Psoas muscle (tissue), 8 donors: ENCODE measurements around the gene PDZK1IP1. TPM values are rescaled to one million over a fixed set of nuclear protein-coding genes. Genes with fewer than 3 reads are reported as not detected.

Source experiments
- ATAC-seq, 4 donors: fragments of 200-7000 bp; cut with Tn5 transposase; one replicate each; pipeline ENCODE4 v1.9.1; 2020; ENCODE audit warnings: moderate library complexity in 3 of 4, mild to moderate bottlenecking in 2 of 4
- DNase-seq, 2 donors: peaks; one replicate each; pipeline ENCODE4 v3.0.0-alpha.2; 2020
- H3K27ac ChIP-seq: fragments of 200-600 bp; one replicate; pipeline ENCODE4 v1.8.0; 2022
- H3K27me3 ChIP-seq, 3 donors: fragments of 200-600 bp in 1 of 3; one replicate each; pipeline versions ENCODE4 v1.6.1 to v1.8.0; 2013 to 2022; ENCODE audit warnings: low read length in 2 of 3, mild to moderate bottlenecking in 2 of 3, moderate library complexity in 1 of 3; ENCODE audit not compliant: insufficient read depth in 3 of 3
- H3K36me3 ChIP-seq, 2 donors: fragments of 200-600 bp in 1 of 2; one replicate each; pipeline versions ENCODE4 v1.6.1 to v1.8.0; 2013 to 2022; ENCODE audit warnings: low read depth in 1 of 2, mild to moderate bottlenecking in 1 of 2, moderate library complexity in 1 of 2; ENCODE audit not compliant: insufficient read depth in 1 of 2
- H3K4me1 ChIP-seq: fragments of 200-600 bp; one replicate; pipeline ENCODE4 v1.8.0; 2022
- H3K4me3 ChIP-seq: fragments of 200-600 bp; one replicate; pipeline ENCODE4 v1.8.0; 2022; ENCODE audit warnings: mild to moderate bottlenecking
- H3K9me3 ChIP-seq: fragments of 200-600 bp; one replicate; pipeline ENCODE4 v1.8.0; 2022
- WGBS, 3 donors: extraction: QIAGEN DNeasy Blood & Tissue Kit; methylation state at CpG; one replicate each; pipeline versions ENCODE4 v1.1.6 to v1.1.7; 2013; 5-methylcytosine and 5-hydroxymethylcytosine counted together
- intact Hi-C, 2 donors: fragments of 100-400 bp; cut with DNase I; formaldehyde crosslinking; loops; one replicate each; pipeline versions ENCODE4 v1.11.0 to v1.14.2; 2022
- polyA plus RNA-seq, 3 donors: library from polyadenylated mRNA; stranded (reverse); fragments of 200-250 nt; gene quantifications; one replicate each; pipeline ENCODE4 v1.2.3, GENCODE V29; 2013
- total RNA-seq, 4 donors: library from RNA; stranded (reverse); fragmentation: NEBNext Ultra II Directional in 2 of 4; extraction: Animal tissue kit (Norgen Biotek cat#: 25700) in 2 of 4; gene quantifications; one replicate each; pipeline versions ENCODE4 v1.2.1 to v1.2.4, GENCODE V29; 2021 to 2023
- TF ChIP-seq, protein P1 (sequence below): fragments of 200-600 bp; IDR thresholded peaks from one replicate; pipeline ENCODE4 v1.8.0; 2022; ENCODE audit warnings: antibody characterized with exemption
- donor health status: healthy with polysubstance abuse.
- donor health status: DM: no; HTN: no; CAD: no; lungs with moderate emphysema.
- donor health status: Bipolar disorder and iron deficiency.
- donor health status: healthy.
- donor health status: DM: yes; HTN: yes; CAD: no.
- donor health status: DM: no; HTN: no; CAD: no.
- donor health status: DM: no; HTN: no; CAD: no.
- donor health status: DM: yes; HTN: yes; CAD: no.

The PDZK1IP1 gene
- total and polyA plus RNA-seq, 7 donors = 0.11 to 1.4 (median 0.39) TPM; not detected in 1

DNA sequence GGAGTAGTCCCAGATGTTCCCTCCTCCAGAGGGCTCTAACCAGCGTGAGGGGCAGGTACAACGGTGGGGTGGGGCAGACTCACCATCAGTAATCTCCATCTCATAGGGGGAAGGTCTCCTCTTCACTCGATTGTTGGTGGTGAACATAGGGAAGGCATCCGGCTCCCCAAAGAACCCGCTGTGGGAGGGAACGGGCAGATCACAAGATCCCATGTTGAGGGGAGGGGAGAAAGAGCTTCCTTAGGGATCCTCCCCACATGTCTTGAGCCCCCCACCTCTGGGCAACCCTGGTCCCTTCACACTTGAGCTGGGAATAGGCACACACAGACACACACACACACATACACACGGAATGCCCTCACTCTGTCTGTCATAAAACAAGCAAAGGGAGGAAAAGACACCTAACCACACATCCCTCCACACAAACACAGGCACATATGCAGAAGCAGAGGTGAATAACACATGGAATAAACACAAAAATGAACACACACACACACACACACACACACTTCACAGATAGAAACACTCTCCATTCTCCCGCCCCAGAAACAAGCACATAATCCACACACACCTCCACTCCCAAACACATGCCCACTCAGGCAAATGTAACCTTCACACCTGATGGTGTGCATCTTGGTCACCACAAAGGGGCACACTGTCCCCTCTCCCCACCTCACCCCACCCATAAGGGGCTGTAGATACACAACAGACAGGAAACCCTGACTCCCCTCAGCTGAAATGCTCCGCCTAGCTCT, 34.3 kb upstream of the PDZK1IP1 start:
- 19 to 35% (median 33%) methylated on average over 9 of the region's 9 CpGs for WGBS, 3 donors

DNA sequence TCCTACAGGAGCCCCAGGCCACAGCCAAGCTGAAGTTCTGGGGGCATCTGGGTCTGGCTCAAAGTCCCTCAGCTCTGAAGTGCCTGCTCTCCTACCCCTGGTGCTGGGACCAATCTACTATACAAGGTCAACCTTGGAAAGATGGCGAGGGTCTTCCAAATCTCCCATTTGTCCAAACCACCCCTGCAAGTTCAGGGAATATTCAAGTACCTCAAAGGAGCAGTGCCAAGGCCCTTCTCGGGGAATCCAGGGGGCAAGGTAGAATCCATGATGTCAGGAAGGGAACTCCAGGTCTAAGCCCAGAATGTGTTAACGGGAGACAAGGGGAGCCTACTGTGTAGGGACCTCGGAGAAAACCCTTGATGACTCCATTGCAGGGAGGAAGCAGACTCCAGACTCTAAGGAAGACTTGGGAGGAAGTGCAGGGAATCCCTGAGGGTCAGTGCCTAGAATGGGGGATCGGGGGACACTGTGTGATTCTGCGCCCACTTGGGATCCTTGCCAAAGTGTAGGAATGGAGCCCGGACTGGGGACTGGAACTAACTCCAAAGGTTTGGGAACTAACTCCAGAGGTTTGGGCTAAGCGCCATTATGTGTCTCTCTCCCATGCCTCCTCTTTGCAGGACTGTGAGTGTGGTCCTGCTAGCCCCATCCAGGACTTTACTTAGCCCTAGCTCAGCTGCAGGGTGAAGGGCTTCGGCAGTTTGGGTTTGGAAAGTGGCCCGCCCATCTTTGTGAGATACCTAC, 33.5 kb upstream of the PDZK1IP1 start:
- DNase-seq (no peak), ATAC-seq (no peak)
- Histone ChIP-seq H3K36me3 (no peaks in the 10 kb centered on the region), H3K9me3 (no peaks in the 10 kb centered on the region), H3K27ac (no peak overlapping the region), H3K4me1 (peaks cover 6% of the 10 kb centered on the region), H3K4me3 (no peak overlapping the region), H3K27me3 (peaks cover 0 to 78% (median 22%) of the 10 kb centered on the region in 3 donors)
- 39 to 53% (median 49%) methylated on average over 10 of the region's 10 CpGs for WGBS, 3 donors
- TF ChIP-seq, protein P1, sequence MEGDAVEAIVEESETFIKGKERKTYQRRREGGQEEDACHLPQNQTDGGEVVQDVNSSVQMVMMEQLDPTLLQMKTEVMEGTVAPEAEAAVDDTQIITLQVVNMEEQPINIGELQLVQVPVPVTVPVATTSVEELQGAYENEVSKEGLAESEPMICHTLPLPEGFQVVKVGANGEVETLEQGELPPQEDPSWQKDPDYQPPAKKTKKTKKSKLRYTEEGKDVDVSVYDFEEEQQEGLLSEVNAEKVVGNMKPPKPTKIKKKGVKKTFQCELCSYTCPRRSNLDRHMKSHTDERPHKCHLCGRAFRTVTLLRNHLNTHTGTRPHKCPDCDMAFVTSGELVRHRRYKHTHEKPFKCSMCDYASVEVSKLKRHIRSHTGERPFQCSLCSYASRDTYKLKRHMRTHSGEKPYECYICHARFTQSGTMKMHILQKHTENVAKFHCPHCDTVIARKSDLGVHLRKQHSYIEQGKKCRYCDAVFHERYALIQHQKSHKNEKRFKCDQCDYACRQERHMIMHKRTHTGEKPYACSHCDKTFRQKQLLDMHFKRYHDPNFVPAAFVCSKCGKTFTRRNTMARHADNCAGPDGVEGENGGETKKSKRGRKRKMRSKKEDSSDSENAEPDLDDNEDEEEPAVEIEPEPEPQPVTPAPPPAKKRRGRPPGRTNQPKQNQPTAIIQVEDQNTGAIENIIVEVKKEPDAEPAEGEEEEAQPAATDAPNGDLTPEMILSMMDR = no peak
- intact Hi-C loops = no loop called here

More for the DNA sequence above, 34.3 kb upstream of the PDZK1IP1 start:
- ATAC-seq (no peak), DNase-seq (no peak)
- H3K4me1 ChIP-seq = peaks cover 6% of the 10 kb centered on the region
- intact Hi-C loops = no loop called here
- H3K27me3 ChIP-seq = peaks cover 0 to 86% (median 26%) of the 10 kb centered on the region in 3 donors
- H3K9me3 ChIP-seq = no peaks in the 10 kb centered on the region
- H3K36me3 ChIP-seq = no peaks in the 10 kb centered on the region
- peak overlapping the region; percentile 58 for H3K4me3 ChIP-seq
- H3K27ac ChIP-seq = no peak overlapping the region
- TF ChIP-seq, protein P1 = no peak

- Histone ChIP-seq H3K36me3 (no peaks in the 10 kb centered on the region), H3K9me3 (no peaks in the 10 kb centered on the region), H3K4me1 (peaks cover 6% of the 10 kb centered on the region), H3K27me3 (peaks cover 0 to 69% (median 18%) of the 10 kb centered on the region in 3 donors), H3K4me3 (no peak overlapping the region), H3K27ac (no peak overlapping the region)
- WGBS, 3 donors = 86 to 89% (median 87%) methylated on average over 3 of the region's 3 CpGs
- TF ChIP-seq, protein P1 = no peak
- intact Hi-C loops = no loop called here
- DNase-seq = no peak
- no peak for ATAC-seq
Observed at GRCh38 chr1:47222476-47222875, 32.6 kb upstream of the PDZK1IP1 start.

DNA sequence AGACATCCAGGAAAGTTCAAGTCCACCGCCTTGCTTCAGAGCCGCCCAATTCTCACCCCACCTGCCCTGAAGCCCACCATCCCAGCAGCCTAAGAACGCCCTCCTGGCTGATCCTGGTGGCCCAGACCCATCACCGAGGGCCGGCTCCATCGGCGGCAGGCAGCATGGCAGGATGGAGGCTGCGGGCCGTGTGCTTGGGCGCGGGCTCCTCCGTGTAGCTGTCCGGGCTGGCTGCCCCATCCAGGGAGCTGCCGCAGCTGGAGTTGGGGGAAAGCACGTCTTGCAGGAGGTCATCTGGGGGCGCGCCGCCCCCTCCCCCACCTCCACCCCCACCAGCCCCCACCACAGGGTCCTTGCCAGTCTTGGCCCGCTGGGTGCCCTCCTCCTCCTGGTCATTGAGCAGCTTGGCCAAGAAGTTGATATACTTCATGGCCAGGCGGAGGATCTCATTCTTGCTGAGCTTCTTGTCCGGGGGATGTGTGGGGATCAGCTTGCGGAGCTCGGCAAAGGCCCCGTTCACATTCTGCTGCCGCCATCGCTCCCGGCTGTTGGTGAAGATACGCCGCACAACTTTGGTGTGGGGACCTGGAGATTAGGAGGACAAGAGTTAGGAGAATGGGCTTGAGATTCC, 29.9 kb upstream of the PDZK1IP1 start:
- 82 to 90% (median 87%) methylated on average over 24 to 29 of the region's 29 CpGs for WGBS, 3 donors
- DNase-seq (no peak), ATAC-seq (no peak)
- peaks cover 0 to 42% (median 8%) of the 10 kb centered on the region in 3 donors for H3K27me3 ChIP-seq
- TF ChIP-seq, protein P1 = no peak
- no peak overlapping the region for H3K27ac ChIP-seq
- intact Hi-C loops = loop anchor here in 1 of 2 donors (2.0 kb wide), 1 partner anchor 17 kb away; no protein-coding TSS in a partner anchor
- no peak overlapping the region for H3K4me3 ChIP-seq
- no peaks in the 10 kb centered on the region for H3K9me3 ChIP-seq
- peaks cover under 1% of the 10 kb centered on the region for H3K4me1 ChIP-seq
- no peaks in the 10 kb centered on the region for H3K36me3 ChIP-seq
